Measurements from ENCODE around the gene MLC1.

Gene MLC1

DNA sequence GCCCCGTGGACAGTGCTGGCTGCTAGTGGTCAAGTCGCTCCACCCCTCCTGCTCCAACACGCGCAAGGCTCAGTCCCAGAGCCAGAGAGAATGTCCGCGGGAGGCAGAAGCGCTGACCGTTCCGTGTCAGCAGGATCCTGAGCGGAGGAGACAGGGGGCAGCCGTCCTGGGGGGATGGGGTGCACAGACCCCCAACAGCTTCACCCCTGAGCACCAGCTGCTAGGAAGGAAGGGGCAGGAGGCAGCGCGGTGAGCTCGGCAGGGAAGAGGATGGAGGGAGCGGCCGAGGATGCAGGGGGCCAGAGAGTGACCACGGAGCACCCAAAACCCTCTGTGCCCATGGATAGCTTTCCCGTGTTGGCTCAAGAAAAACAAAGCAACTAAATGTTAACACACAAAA, 20.8 kb downstream of the MLC1 start:
- DNase-seq, result no peak
- 92% methylated on average over 13 of the region's 18 CpGs for WGBS (ENCODE audit: insufficient coverage)
- Histone ChIP-seq H3K36me3 (ENCODE audit: control insufficient read depth in 4 of 4, insufficient read depth in 4 of 4, low read length in 3 of 4) (peaks cover 4 to 60% (median 37%) of the 10 kb centered on the region in 4 experiments), H3K4me1 (ENCODE audit: control extremely low read depth in 1 of 4, control insufficient read depth in 4 of 4, insufficient read depth in 4 of 4, low read length in 3 of 4) (peaks cover 0 to 32% (median 21%) of the 10 kb centered on the region in 4 experiments), H3K9me3 (ENCODE audit: control extremely low read depth in 1 of 5, control insufficient read depth in 4 of 5, insufficient read depth in 2 of 5, low read depth in 1 of 5, low read length in 4 of 5) (no peaks in the 10 kb centered on the region), H3K27me3 (replicated peaks in 2 of 5; ENCODE audit: control insufficient read depth in 4 of 5, insufficient read depth in 5 of 5, low read length in 4 of 5) (peaks cover 0 to 4% (median 0%) of the 10 kb centered on the region in 5 experiments), H3K4me3 (ENCODE audit: control insufficient read depth in 1 of 7, extremely low read depth in 1 of 7, insufficient read depth in 4 of 7, low read depth in 2 of 7, low read length in 6 of 7) (no peak overlapping the region), H3K27ac (ENCODE audit: insufficient read depth in 1 of 2, low read depth in 1 of 2, low read length in 2 of 2, poor library complexity in 1 of 2, severe bottlenecking in 2 of 2) (no peak overlapping the region)
- ChIA-PET CTCF (interaction anchor here (1.3 to 3.0 kb wide), 4 partner anchors 21 to 128 kb away, joined by 3 to 14 read pairs (median 3); partner anchors contain the start of genes MLC1 and MOV10L1), POLR2A (no interaction called here)

DNA sequence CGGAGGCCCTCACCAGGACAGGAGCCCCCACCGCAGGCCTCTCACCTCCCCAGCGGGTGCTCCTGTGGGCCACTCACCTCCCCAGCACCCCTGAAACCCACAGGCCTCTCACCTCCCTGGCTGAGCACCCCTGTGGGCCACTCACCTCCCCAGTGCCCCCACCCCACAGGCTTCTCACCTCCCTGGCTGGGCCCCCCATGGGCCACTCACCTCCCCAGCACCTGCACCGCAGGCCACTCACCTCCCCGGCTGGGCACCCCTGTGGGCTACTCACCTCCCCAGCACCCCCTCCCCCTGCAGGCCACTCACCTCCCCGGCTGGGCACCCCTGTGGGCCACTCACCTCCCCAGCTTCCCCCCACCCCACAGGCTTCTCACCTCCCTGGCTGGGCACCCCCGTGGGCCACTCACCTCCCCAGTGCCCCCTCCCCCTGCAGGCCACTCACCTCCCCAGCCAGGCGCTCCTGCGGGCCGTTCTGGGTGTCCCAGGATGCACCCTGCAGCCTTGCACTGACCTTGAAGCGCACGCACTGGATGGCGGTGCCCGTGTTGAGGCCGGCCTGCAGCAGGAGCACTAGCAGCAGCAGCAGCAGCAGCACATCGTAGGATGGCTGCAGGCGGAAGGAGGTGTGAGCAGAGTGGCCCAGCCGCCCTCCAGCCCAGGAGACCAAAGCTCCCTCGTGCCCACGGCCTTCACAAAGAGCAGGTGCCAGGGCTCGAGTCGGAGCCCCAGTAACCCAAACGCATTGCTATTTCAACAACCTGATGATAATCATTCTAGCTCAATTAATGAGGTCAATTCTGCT, 21.4 kb downstream of the MLC1 start:
- Histone ChIP-seq H3K27me3 (replicated peaks in 2 of 5; ENCODE audit: control insufficient read depth in 4 of 5, insufficient read depth in 5 of 5, low read length in 4 of 5) (peaks cover 0 to 11% (median 0%) of the 10 kb centered on the region in 5 experiments), H3K27ac (ENCODE audit: insufficient read depth in 1 of 2, low read depth in 1 of 2, low read length in 2 of 2, poor library complexity in 1 of 2, severe bottlenecking in 2 of 2) (no peak overlapping the region), H3K36me3 (ENCODE audit: control insufficient read depth in 4 of 4, insufficient read depth in 4 of 4, low read length in 3 of 4) (peaks cover 4 to 56% (median 38%) of the 10 kb centered on the region in 4 experiments), H3K4me3 (ENCODE audit: control insufficient read depth in 1 of 7, extremely low read depth in 1 of 7, insufficient read depth in 4 of 7, low read depth in 2 of 7, low read length in 6 of 7) (no peak overlapping the region), H3K4me1 (ENCODE audit: control extremely low read depth in 1 of 4, control insufficient read depth in 4 of 4, insufficient read depth in 4 of 4, low read length in 3 of 4) (peaks cover 0 to 38% (median 22%) of the 10 kb centered on the region in 4 experiments), H3K9me3 (ENCODE audit: control extremely low read depth in 1 of 5, control insufficient read depth in 4 of 5, insufficient read depth in 2 of 5, low read depth in 1 of 5, low read length in 4 of 5) (no peaks in the 10 kb centered on the region)
- WGBS (ENCODE audit: insufficient coverage), result 91% methylated on average over 18 of the region's 23 CpGs
- DNase-seq, result no peak
- ChIA-PET CTCF (interaction anchor here (1.3 to 3.0 kb wide), 3 partner anchors 21 to 32 kb away, joined by 3 to 14 read pairs (median 3); partner anchors contain the start of genes MLC1 and MOV10L1), POLR2A (no interaction called here)

GRCh38 chr22:50062509-50063135, 22.6 kb downstream of the MLC1 start:
- H3K4me3 ChIP-seq (ENCODE audit: control insufficient read depth in 1 of 7, extremely low read depth in 1 of 7, insufficient read depth in 4 of 7, low read depth in 2 of 7, low read length in 6 of 7), result peak overlapping the region in 1 of 7 experiments; percentile 28
- DNase-seq, result no peak
- peaks cover 0 to 44% (median 25%) of the 10 kb centered on the region in 4 experiments for H3K4me1 ChIP-seq (ENCODE audit: control extremely low read depth in 1 of 4, control insufficient read depth in 4 of 4, insufficient read depth in 4 of 4, low read length in 3 of 4)
- ChIA-PET CTCF (interaction anchor here (0.6 to 1.1 kb wide), 2 partner anchors 20 to 32 kb away, joined by 3 to 4 read pairs; no protein-coding TSS in a partner anchor), POLR2A (interaction anchor here (1.6 kb wide), 1 partner anchor 28 kb away, joined by 4 read pairs; no protein-coding TSS in a partner anchor)
- H3K27me3 ChIP-seq (replicated peaks in 2 of 5; ENCODE audit: control insufficient read depth in 4 of 5, insufficient read depth in 5 of 5, low read length in 4 of 5), result peaks cover 0 to 16% (median 0%) of the 10 kb centered on the region in 5 experiments
- H3K9me3 ChIP-seq (ENCODE audit: control extremely low read depth in 1 of 5, control insufficient read depth in 4 of 5, insufficient read depth in 2 of 5, low read depth in 1 of 5, low read length in 4 of 5), result no peaks in the 10 kb centered on the region
- H3K36me3 ChIP-seq (ENCODE audit: control insufficient read depth in 4 of 4, insufficient read depth in 4 of 4, low read length in 3 of 4), result peaks cover 2 to 47% (median 33%) of the 10 kb centered on the region in 4 experiments
- WGBS (ENCODE audit: insufficient coverage), result 95% methylated on average over 19 of the region's 19 CpGs
- no peak overlapping the region for H3K27ac ChIP-seq (ENCODE audit: insufficient read depth in 1 of 2, low read depth in 1 of 2, low read length in 2 of 2, poor library complexity in 1 of 2, severe bottlenecking in 2 of 2)

DNA sequence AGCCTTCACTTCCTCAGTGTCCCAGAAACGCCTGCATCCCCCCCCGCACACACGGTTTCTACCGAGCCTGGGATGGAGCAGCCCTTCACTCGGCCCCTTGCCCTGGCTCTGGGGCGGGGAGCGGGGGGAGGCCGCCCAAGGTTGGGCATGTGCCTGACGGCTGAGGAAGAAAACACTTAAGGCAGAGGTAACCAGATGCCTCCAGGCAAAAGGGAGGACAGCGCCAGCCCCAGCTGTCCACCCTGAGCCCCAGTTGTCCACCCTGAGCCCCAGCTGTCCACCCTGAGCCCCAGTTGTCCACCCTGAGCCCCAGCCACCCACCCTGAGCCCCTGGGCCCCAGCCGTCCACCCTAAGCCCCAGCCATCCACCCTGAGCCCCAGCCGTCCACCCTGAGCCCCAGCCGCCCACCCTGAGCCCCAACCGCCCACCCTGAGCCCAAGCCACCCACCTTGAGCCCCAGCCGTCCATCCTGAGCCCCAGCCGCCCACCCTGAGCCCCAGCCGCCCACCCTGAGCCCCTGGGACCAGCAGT, 23.3 kb downstream of the MLC1 start:
- H3K4me1 ChIP-seq (ENCODE audit: control extremely low read depth in 1 of 4, control insufficient read depth in 4 of 4, insufficient read depth in 4 of 4, low read length in 3 of 4), result peaks cover 0 to 46% (median 25%) of the 10 kb centered on the region in 4 experiments
- ChIA-PET POLR2A (interaction anchor here (0.8 to 1.6 kb wide), 2 partner anchors 27 to 51 kb away, joined by 3 to 4 read pairs; no protein-coding TSS in a partner anchor), CTCF (interaction anchor here (0.6 to 1.1 kb wide), 4 partner anchors 20 to 31 kb away, joined by 3 to 4 read pairs (median 4); partner anchors contain the start of gene MLC1)
- DNase-seq, result peak; percentile 19 to 81 (median 79)
- no peaks in the 10 kb centered on the region for H3K9me3 ChIP-seq (ENCODE audit: control extremely low read depth in 1 of 5, control insufficient read depth in 4 of 5, insufficient read depth in 2 of 5, low read depth in 1 of 5, low read length in 4 of 5)
- peaks cover 0 to 16% (median 0%) of the 10 kb centered on the region in 5 experiments for H3K27me3 ChIP-seq (replicated peaks in 2 of 5; ENCODE audit: control insufficient read depth in 4 of 5, insufficient read depth in 5 of 5, low read length in 4 of 5)
- H3K27ac ChIP-seq (ENCODE audit: insufficient read depth in 1 of 2, low read depth in 1 of 2, low read length in 2 of 2, poor library complexity in 1 of 2, severe bottlenecking in 2 of 2), result no peak overlapping the region
- no peak overlapping the region for H3K4me3 ChIP-seq (ENCODE audit: control insufficient read depth in 1 of 7, extremely low read depth in 1 of 7, insufficient read depth in 4 of 7, low read depth in 2 of 7, low read length in 6 of 7)
- H3K36me3 ChIP-seq (ENCODE audit: control insufficient read depth in 4 of 4, insufficient read depth in 4 of 4, low read length in 3 of 4), result peaks cover 2 to 41% (median 29%) of the 10 kb centered on the region in 4 experiments
- WGBS (ENCODE audit: insufficient coverage), result 53% methylated on average over 13 of the region's 17 CpGs

DNA sequence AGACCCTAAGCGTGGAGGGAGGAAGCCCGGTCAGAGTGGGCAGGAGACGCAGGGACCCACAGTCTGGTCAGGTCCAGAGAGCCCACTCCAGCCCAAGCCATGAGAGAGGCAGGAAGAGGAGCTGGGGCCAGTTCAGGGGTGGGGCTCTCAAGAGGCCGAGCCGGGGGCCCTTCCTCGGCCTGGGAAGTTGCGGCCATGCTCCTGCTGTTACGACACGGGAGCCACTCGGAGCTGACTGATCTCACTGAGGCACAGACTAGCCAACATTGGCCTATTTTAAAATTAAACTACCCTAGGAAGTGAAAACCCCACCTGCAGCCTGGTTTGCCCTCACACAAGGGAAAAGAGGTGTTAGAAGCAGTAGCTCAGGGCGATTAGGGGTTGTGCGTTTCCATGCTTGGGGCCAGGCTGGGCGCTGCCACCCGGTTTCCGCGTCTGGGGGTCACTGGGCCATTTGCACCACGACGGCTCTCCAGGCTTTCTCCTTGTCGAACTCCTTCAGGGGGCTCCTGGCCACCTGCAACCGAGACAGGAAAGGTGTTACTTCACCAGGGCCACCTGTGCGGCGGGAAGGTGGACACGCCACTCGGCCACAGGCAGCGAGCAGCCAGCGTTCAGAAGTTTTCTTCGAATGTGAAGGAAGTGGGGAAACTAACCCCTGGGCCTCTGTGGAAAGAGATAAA, 23.9 kb downstream of the MLC1 start:
- 58% methylated on average over 17 of the region's 27 CpGs for WGBS (ENCODE audit: insufficient coverage)
- H3K4me3 ChIP-seq (ENCODE audit: control insufficient read depth in 1 of 7, extremely low read depth in 1 of 7, insufficient read depth in 4 of 7, low read depth in 2 of 7, low read length in 6 of 7), result no peak overlapping the region
- peaks cover 0 to 16% (median 0%) of the 10 kb centered on the region in 5 experiments for H3K27me3 ChIP-seq (replicated peaks in 2 of 5; ENCODE audit: control insufficient read depth in 4 of 5, insufficient read depth in 5 of 5, low read length in 4 of 5)

GRCh38 chr22:50060441-50061140, 24.6 kb downstream of the MLC1 start:
- Histone ChIP-seq H3K27ac (ENCODE audit: insufficient read depth in 1 of 2, low read depth in 1 of 2, low read length in 2 of 2, poor library complexity in 1 of 2, severe bottlenecking in 2 of 2) (no peak overlapping the region), H3K9me3 (ENCODE audit: control extremely low read depth in 1 of 5, control insufficient read depth in 4 of 5, insufficient read depth in 2 of 5, low read depth in 1 of 5, low read length in 4 of 5) (no peaks in the 10 kb centered on the region), H3K4me3 (ENCODE audit: control insufficient read depth in 1 of 7, extremely low read depth in 1 of 7, insufficient read depth in 4 of 7, low read depth in 2 of 7, low read length in 6 of 7) (no peak overlapping the region), H3K27me3 (replicated peaks in 2 of 5; ENCODE audit: control insufficient read depth in 4 of 5, insufficient read depth in 5 of 5, low read length in 4 of 5) (peaks cover 0 to 16% (median 0%) of the 10 kb centered on the region in 5 experiments), H3K4me1 (ENCODE audit: control extremely low read depth in 1 of 4, control insufficient read depth in 4 of 4, insufficient read depth in 4 of 4, low read length in 3 of 4) (peaks cover 0 to 53% (median 28%) of the 10 kb centered on the region in 4 experiments), H3K36me3 (ENCODE audit: control insufficient read depth in 4 of 4, insufficient read depth in 4 of 4, low read length in 3 of 4) (peaks cover 2 to 35% (median 24%) of the 10 kb centered on the region in 4 experiments)
- no peak for DNase-seq
- CTCF ChIA-PET, result interaction anchor here (0.9 to 1.6 kb wide), 3 partner anchors 25 to 90 kb away, joined by 3 to 6 read pairs (median 4); partner anchors contain the start of gene MLC1
- POLR2A ChIA-PET, result interaction anchor here (0.8 to 1.6 kb wide), 3 partner anchors 24 to 52 kb away, joined by 3 to 4 read pairs (median 3); partner anchors contain the start of gene MLC1
- WGBS (ENCODE audit: insufficient coverage), result 92% methylated on average over 18 of the region's 28 CpGs

More for the DNA sequence above, 23.9 kb downstream of the MLC1 start:
- H3K9me3 ChIP-seq (ENCODE audit: control extremely low read depth in 1 of 5, control insufficient read depth in 4 of 5, insufficient read depth in 2 of 5, low read depth in 1 of 5, low read length in 4 of 5), result no peaks in the 10 kb centered on the region
- ChIA-PET CTCF (interaction anchor here (0.9 to 1.0 kb wide), 2 partner anchors 24 to 27 kb away, joined by 3 to 4 read pairs; partner anchors contain the start of gene MLC1), POLR2A (interaction anchor here (0.8 to 1.6 kb wide), 2 partner anchors 27 to 51 kb away, joined by 3 to 4 read pairs; no protein-coding TSS in a partner anchor)
- H3K27ac ChIP-seq (ENCODE audit: insufficient read depth in 1 of 2, low read depth in 1 of 2, low read length in 2 of 2, poor library complexity in 1 of 2, severe bottlenecking in 2 of 2), result no peak overlapping the region
- H3K4me1 ChIP-seq (ENCODE audit: control extremely low read depth in 1 of 4, control insufficient read depth in 4 of 4, insufficient read depth in 4 of 4, low read length in 3 of 4), result peaks cover 0 to 52% (median 27%) of the 10 kb centered on the region in 4 experiments
- DNase-seq, result no peak
- peaks cover 2 to 41% (median 28%) of the 10 kb centered on the region in 4 experiments for H3K36me3 ChIP-seq (ENCODE audit: control insufficient read depth in 4 of 4, insufficient read depth in 4 of 4, low read length in 3 of 4)
